Vagina (tissue), 2 donors: ENCODE results near the gene C3orf22. TPM values are rescaled to one million over a fixed set of nuclear protein-coding genes. Genes with fewer than 3 reads are reported as not detected.
A peak's percentile ranks its signal among the peaks of the same experiment; 100 is the strongest.

ENCODE experiments used
- DNase-seq, 2 donors: peaks; one replicate each; pipeline ENCODE4 v3.0.0-alpha.2; 2017; ENCODE audit errors: extremely low spot score in 2 of 2
- H3K27ac ChIP-seq: fragments of 200-600 bp; sonication (generic); one replicate; pipeline ENCODE4 v1.5.1; 2019
- H3K27me3 ChIP-seq: fragments of 200-600 bp; sonication (generic); one replicate; pipeline ENCODE4 v1.5.1; 2019
- H3K36me3 ChIP-seq, 2 donors: fragments of 200-600 bp; sonication (generic); one replicate each; pipeline ENCODE4 v1.5.1; 2017 to 2019
- H3K4me1 ChIP-seq: fragments of 200-600 bp; sonication (generic); one replicate; pipeline ENCODE4 v1.5.1; 2019
- H3K4me3 ChIP-seq, 2 donors: fragments of 200-600 bp; sonication (generic); 1 replicate in 1 of 2; 2 replicates in 1 of 2; pipeline ENCODE4 v1.5.1; 2016 to 2019
- H3K9me3 ChIP-seq: fragments of 200-600 bp; sonication (generic); one replicate; pipeline ENCODE4 v1.5.1; 2019
- POLR2A ChIP-seq, 2 donors: fragments of 450-650 bp; IDR thresholded peaks; one replicate each; pipeline ENCODE4 v1.6.1; 2017; ENCODE audit warnings: antibody characterized with exemption in 2 of 2, mild to moderate bottlenecking in 2 of 2, moderate library complexity in 2 of 2
- POLR2AphosphoS5 ChIP-seq, 2 donors: sonication (generic); formaldehyde crosslinking; IDR thresholded peaks; one replicate each; pipeline ENCODE4 v1.9.0; 2017; ENCODE audit warnings: antibody characterized with exemption in 2 of 2, mild to moderate bottlenecking in 2 of 2, low read depth in 1 of 2; ENCODE audit not compliant: insufficient read depth in 1 of 2
- intact Hi-C: fragments of 100-400 bp; cut with DNase I; formaldehyde crosslinking; loops from one replicate; pipeline ENCODE4 v1.15.1; 2023
- total RNA-seq: library from RNA; depleted of rRNA; stranded (reverse); fragments of >200 nt; gene quantifications from one replicate; pipeline ENCODE4 v1.2.3, GENCODE V29; 2016
- TF ChIP-seq, protein P1 (sequence below), 3 experiments: fragments of 450-650 bp in 2 of 3; fragments of 200-600 bp in 1 of 3; sonication (generic) in 1 of 3; IDR thresholded peaks; one replicate each; pipeline ENCODE4 v1.5.1; 2017 to 2019; ENCODE audit warnings: antibody characterized with exemption in 3 of 3, mild to moderate bottlenecking in 2 of 3, moderate library complexity in 2 of 3

C3orf22 gene
- total RNA-seq, 1 donor from 2014 or later, result not detected

DNA sequence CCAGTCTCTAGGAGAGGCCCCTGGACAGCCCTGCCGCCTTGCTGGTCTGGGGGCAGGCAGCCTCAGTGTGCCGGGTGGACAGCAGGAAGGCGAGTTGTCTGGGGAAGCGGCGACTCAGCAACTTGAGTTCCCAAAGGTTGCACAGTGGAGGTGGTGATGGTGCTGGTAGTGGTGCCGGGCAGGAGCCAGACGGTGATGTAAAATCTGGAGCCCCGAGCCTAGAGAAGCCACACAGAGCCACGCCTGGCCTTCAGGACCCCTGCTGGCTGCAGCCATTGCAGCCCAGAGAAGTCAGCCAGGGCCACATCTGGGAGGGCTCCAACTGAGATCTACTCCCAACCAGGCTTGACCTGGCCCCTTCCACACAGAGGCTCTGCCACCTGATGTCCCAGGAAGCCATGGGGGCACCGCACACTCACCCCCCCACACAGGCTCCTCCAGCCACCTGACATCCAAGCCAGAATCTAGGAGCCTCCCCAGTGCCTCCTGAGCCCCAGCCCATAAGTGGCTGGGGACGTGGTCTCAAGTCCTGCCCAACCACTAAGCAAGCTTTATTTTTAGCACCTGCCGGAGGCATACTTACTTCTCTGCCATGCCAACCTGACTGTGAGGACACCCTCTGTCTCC, 8.8 kb downstream of the C3orf22 start:
- intact Hi-C loops, result no loop called here
- Histone ChIP-seq H3K4me3 (no peak overlapping the region), H3K27me3 (no peaks in the 10 kb centered on the region), H3K36me3 (no peaks in the 10 kb centered on the region), H3K4me1 (no peaks in the 10 kb centered on the region), H3K9me3 (no peaks in the 10 kb centered on the region), H3K27ac (no peak overlapping the region)
- peak in 1 of 2 donors; percentile 71 for DNase-seq
- TF ChIP-seq POLR2A (IDR thresholded peaks at IDR 0.05), result no peak
- no peak for TF ChIP-seq POLR2AphosphoS5 (IDR thresholded peaks at IDR 0.05; ENCODE audit: insufficient read depth in 1 of 2, low read depth in 1 of 2)
- TF ChIP-seq, protein P1, sequence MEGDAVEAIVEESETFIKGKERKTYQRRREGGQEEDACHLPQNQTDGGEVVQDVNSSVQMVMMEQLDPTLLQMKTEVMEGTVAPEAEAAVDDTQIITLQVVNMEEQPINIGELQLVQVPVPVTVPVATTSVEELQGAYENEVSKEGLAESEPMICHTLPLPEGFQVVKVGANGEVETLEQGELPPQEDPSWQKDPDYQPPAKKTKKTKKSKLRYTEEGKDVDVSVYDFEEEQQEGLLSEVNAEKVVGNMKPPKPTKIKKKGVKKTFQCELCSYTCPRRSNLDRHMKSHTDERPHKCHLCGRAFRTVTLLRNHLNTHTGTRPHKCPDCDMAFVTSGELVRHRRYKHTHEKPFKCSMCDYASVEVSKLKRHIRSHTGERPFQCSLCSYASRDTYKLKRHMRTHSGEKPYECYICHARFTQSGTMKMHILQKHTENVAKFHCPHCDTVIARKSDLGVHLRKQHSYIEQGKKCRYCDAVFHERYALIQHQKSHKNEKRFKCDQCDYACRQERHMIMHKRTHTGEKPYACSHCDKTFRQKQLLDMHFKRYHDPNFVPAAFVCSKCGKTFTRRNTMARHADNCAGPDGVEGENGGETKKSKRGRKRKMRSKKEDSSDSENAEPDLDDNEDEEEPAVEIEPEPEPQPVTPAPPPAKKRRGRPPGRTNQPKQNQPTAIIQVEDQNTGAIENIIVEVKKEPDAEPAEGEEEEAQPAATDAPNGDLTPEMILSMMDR (IDR thresholded peaks at IDR 0.05), result no peak

DNA sequence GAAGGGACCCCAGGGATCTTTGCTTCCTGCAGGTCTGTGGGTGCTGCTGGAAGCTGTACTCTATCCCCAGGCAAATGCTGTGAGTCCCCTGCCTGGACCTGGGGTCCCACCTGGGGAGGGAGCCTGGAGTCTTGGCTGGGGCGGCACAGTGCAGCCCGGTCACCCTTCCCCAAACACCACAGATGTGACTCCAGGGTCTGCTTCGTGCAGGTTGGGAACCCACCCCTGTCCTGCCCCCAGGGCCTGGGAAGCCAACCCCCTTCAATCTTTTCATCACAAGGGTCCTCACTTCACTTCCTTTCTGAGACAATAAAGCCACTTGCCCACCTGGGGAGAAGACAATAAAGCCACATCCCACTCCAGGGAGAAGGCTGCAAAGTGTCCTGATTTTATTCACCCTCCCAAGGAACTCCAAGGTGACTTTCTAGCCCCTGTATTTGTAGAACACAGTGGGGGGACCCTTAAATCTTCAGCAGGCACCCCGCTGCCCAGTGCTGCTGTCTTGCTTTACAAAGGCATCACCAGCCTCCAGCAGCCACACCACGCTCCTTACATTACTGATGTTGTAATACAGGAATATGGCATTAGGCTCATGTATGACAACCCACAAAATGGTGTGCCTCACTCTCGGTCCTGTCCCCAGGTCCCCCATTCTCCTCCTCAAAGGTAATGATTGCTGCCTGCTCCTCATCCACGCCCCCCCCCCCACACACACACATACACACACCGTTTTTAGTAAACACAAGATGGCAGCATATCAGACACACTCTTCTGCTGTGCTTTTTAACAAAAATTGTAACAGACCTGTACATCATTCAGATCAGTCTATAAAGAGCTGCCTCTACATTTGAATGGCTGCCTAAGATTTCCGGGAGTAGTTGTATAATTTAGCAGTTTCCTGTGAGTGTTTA, 9.9 kb downstream of the C3orf22 start:
- H3K4me3 ChIP-seq, result no peak overlapping the region
- no peaks in the 10 kb centered on the region for H3K4me1 ChIP-seq
- H3K27me3 ChIP-seq, result no peaks in the 10 kb centered on the region
- H3K36me3 ChIP-seq, result no peaks in the 10 kb centered on the region
- TF ChIP-seq POLR2A (IDR thresholded peaks at IDR 0.05) (no peak), POLR2AphosphoS5 (IDR thresholded peaks at IDR 0.05; ENCODE audit: insufficient read depth in 1 of 2, low read depth in 1 of 2) (no peak)
- H3K27ac ChIP-seq, result no peak overlapping the region
- no peaks in the 10 kb centered on the region for H3K9me3 ChIP-seq
- intact Hi-C loops, result no loop called here
- no peak for DNase-seq

DNA sequence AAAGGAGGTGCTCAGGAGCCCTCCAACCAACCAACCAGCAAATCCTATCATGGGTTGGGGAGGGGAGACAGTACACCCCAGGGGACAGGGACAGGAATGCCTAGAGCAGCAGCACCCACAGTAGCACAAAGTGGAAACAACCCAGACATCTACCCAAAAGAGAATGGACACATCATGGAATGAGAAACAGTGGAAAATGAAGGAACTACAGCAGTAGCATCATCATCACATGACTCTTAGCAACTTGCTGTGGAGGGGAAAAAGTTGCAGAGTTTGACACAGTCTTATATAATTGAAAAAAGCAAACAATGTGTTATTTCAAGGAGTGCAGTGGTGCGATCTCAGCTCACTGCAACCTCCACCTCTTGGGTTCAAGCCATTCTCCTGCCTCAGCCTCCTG, 11.0 kb downstream of the C3orf22 start:
- TF ChIP-seq POLR2A (IDR thresholded peaks at IDR 0.05), result no peak
- TF ChIP-seq, protein P1 (IDR thresholded peaks at IDR 0.05), result no peak
- no peak for TF ChIP-seq POLR2AphosphoS5 (IDR thresholded peaks at IDR 0.05; ENCODE audit: insufficient read depth in 1 of 2, low read depth in 1 of 2)
- Histone ChIP-seq H3K9me3 (no peaks in the 10 kb centered on the region), H3K27ac (no peak overlapping the region), H3K36me3 (no peaks in the 10 kb centered on the region), H3K27me3 (no peaks in the 10 kb centered on the region), H3K4me3 (no peak overlapping the region), H3K4me1 (no peaks in the 10 kb centered on the region)
- DNase-seq, result no peak
- intact Hi-C loops, result no loop called here

DNA sequence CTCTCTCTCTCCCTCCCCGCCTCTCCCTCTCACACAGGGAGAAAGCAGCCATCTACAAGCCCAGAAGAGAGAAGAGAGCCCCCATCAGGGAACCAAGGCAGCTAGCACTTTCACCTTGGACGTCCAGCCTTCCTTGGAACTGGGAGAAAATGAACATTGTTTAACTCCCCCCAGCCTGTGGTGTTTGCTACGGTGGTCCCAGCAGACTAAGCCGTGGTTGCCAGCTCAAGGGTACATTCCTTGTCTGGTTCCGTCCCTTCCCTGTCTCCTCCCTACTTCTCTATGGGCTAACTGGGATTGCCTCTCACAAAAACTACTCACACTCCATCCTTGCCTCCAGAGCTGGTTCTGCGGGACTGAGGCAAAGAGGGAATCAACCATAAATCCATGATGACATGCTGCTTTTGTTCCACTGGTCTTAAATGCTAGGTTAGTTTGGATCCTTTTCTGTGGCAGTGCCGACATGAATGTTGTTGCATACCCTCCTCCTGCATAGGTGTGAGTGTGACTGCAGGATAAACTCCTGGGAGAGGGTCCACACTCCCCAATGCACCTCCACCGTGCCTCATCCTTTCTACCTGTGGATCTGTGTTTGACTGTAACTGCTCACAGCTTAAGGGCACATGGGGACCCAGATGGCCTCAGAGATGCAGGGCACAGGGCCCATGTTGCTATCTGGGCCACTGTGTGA, 12.0 kb downstream of the C3orf22 start:
- no peak overlapping the region for H3K27ac ChIP-seq
- H3K27me3 ChIP-seq, result no peaks in the 10 kb centered on the region
- intact Hi-C loops, result no loop called here
- H3K36me3 ChIP-seq, result no peaks in the 10 kb centered on the region
- peak in 1 of 2 donors; percentile 62 for DNase-seq
- H3K4me1 ChIP-seq, result no peaks in the 10 kb centered on the region
- TF ChIP-seq, protein P1 (IDR thresholded peaks at IDR 0.05), result no peak
- TF ChIP-seq POLR2A (IDR thresholded peaks at IDR 0.05) (no peak), POLR2AphosphoS5 (IDR thresholded peaks at IDR 0.05; ENCODE audit: insufficient read depth in 1 of 2, low read depth in 1 of 2) (no peak)
- no peaks in the 10 kb centered on the region for H3K9me3 ChIP-seq
- H3K4me3 ChIP-seq, result no peak overlapping the region

DNA sequence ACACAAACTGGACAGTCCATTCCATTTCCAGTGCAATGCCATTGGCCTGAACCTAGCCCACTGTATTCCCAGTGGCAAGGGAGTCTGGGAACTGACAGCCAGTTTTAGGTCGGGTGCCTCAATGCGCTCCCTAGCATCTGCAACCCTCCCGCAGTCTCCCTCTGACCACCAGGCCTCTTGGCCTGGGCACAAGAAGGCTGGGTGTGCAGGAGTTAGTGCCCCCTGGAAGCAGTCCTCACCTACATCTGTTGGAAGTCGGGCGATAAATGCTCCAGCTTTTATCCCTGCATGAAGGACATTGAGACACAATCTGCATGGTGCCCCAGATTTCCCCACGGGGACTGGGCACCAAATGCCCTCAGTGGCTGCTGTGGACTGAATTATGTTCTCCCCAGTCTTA, 12.7 kb downstream of the C3orf22 start:
- Histone ChIP-seq H3K36me3 (no peaks in the 10 kb centered on the region), H3K27ac (no peak overlapping the region), H3K4me1 (no peaks in the 10 kb centered on the region), H3K4me3 (no peak overlapping the region), H3K9me3 (no peaks in the 10 kb centered on the region), H3K27me3 (no peaks in the 10 kb centered on the region)
- DNase-seq, result peak in 1 of 2 donors; percentile 71
- intact Hi-C loops, result no loop called here
- TF ChIP-seq POLR2A (IDR thresholded peaks at IDR 0.05), result no peak
- TF ChIP-seq, protein P1 (IDR thresholded peaks at IDR 0.05), result no peak
- TF ChIP-seq POLR2AphosphoS5 (IDR thresholded peaks at IDR 0.05; ENCODE audit: insufficient read depth in 1 of 2, low read depth in 1 of 2), result no peak
